ENCODE results near the gene TNNT3. TPM values are rescaled to one million over a fixed set of nuclear protein-coding genes. Genes with fewer than 3 reads are reported as not detected.

Gene TNNT3
- total RNA-seq: 410 TPM

GRCh38 chr11:1919391-1920127 is at the start of gene TNNT3:
Gene TNNT3 (plus strand): TSS chr11:1919703. CDS start chr11:1922875, 3,172 bp downstream.

GRCh38 chr11:1891831-1892115 is 27.7 kb upstream of the TNNT3 start, which contains the start of gene PRR33:
Gene PRR33 (minus strand): TSS chr11:1891895. CDS start chr11:1890584, 1,311 bp downstream.

GRCh38 chr11:1946812-1947484 is 27.4 kb downstream of the TNNT3 start, which contains the start of gene MRPL23:
Gene MRPL23 (plus strand): TSS chr11:1947332. CDS start chr11:1947363, 31 bp downstream.

Other genes with a start within 250 kb of the TNNT3 start
- gene KRTAP5-6, start 222.5 kb upstream of the TNNT3 start, total RNA-seq: not detected
- 0.35 TPM for gene IFITM10, start 169.1 kb upstream of the TNNT3 start, total RNA-seq
- 236 TPM for gene CTSD, start 155.8 kb upstream of the TNNT3 start, total RNA-seq
- gene SYT8, start 84.7 kb upstream of the TNNT3 start, total RNA-seq: 0.82 TPM
- 526 TPM for gene TNNI2, start 80.7 kb upstream of the TNNT3 start, total RNA-seq
- gene LSP1, start 66.6 kb upstream of the TNNT3 start, total RNA-seq: 23.6 TPM
- gene PRR33, start 27.8 kb upstream of the TNNT3 start, total RNA-seq: 1.3 TPM
- 34.4 TPM for gene MRPL23, start 27.6 kb downstream of the TNNT3 start, total RNA-seq
- gene H19, start 78.1 kb downstream of the TNNT3 start, total RNA-seq: 6,968 TPM
- 562 TPM for gene IGF2, start 219.7 kb downstream of the TNNT3 start, total RNA-seq
- 0.35 TPM for gene INS, start 241.5 kb downstream of the TNNT3 start, total RNA-seq

All from metanephros (tissue), 1 donor.